Measurements from ENCODE around the gene QDPR. TPM values are rescaled to one million over a fixed set of nuclear protein-coding genes. Genes with fewer than 3 reads are reported as not detected.

The QDPR gene
- total RNA-seq, 1 experiment from 2014 or later: 15.2 TPM

DNA sequence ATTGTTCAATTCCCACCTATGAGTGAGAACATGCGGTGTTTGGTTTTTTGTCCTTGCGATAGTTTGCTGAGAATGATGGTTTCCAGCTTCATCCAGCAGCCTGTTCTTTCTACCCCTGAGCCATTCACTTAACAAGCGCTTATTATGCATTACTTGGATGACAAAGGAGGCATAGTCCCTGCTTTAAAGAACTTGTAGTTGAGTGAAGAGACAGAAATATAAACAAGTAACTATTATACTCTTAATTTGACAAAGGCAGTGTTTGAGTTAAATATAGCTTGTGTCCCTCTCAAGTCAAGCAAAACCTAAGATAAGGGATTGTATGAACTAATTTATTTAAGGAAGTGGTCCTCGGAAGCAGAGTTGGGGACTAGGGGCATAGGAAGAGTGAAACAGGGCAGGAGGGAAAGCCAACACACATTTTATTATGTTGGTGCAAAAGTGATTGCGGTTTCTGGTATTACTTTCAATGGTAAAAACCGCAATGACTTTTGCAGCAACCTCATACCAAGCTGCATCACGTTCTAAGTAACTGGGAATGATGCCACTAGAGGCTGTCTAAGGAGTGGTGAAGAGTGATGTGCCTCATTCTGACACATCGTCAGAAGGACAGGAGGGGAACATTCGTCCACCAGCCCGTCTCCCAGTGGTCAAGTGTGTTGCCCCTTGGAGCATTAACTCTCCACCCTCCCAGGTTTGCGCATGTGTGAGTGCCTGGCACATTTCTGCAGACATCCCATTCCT, 41.8 kb downstream of the QDPR start:
- no peak for DNase-seq (ENCODE audit: low read depth, low spot score)
- H3K4me3 ChIP-seq (ENCODE audit: low read depth in 2 of 2, low read length in 2 of 2): no peak overlapping the region
- BruUV-seq (replicated peaks): no TSS peak
- ChIA-PET POLR2A (interaction anchor here (0.7 kb wide), 1 partner anchor 1998 kb away, joined by 4 read pairs; no protein-coding TSS in a partner anchor), CTCF (no interaction called here)
- TF ChIP-seq SIN3A (IDR thresholded peaks at IDR 0.05; ENCODE audit: borderline replicate concordance, insufficient read depth, low read depth, low read length) (no peak), TCF7L2 (IDR thresholded peaks at IDR 0.05; ENCODE audit: low read depth, low read length) (no peak), POLR2AphosphoS5 (IDR thresholded peaks at IDR 0.05; ENCODE audit: low read depth, low read length) (no peak)
- TF ChIP-seq, protein P1, sequence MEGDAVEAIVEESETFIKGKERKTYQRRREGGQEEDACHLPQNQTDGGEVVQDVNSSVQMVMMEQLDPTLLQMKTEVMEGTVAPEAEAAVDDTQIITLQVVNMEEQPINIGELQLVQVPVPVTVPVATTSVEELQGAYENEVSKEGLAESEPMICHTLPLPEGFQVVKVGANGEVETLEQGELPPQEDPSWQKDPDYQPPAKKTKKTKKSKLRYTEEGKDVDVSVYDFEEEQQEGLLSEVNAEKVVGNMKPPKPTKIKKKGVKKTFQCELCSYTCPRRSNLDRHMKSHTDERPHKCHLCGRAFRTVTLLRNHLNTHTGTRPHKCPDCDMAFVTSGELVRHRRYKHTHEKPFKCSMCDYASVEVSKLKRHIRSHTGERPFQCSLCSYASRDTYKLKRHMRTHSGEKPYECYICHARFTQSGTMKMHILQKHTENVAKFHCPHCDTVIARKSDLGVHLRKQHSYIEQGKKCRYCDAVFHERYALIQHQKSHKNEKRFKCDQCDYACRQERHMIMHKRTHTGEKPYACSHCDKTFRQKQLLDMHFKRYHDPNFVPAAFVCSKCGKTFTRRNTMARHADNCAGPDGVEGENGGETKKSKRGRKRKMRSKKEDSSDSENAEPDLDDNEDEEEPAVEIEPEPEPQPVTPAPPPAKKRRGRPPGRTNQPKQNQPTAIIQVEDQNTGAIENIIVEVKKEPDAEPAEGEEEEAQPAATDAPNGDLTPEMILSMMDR (IDR thresholded peaks at IDR 0.05): no peak
- TF ChIP-seq, protein P2, sequence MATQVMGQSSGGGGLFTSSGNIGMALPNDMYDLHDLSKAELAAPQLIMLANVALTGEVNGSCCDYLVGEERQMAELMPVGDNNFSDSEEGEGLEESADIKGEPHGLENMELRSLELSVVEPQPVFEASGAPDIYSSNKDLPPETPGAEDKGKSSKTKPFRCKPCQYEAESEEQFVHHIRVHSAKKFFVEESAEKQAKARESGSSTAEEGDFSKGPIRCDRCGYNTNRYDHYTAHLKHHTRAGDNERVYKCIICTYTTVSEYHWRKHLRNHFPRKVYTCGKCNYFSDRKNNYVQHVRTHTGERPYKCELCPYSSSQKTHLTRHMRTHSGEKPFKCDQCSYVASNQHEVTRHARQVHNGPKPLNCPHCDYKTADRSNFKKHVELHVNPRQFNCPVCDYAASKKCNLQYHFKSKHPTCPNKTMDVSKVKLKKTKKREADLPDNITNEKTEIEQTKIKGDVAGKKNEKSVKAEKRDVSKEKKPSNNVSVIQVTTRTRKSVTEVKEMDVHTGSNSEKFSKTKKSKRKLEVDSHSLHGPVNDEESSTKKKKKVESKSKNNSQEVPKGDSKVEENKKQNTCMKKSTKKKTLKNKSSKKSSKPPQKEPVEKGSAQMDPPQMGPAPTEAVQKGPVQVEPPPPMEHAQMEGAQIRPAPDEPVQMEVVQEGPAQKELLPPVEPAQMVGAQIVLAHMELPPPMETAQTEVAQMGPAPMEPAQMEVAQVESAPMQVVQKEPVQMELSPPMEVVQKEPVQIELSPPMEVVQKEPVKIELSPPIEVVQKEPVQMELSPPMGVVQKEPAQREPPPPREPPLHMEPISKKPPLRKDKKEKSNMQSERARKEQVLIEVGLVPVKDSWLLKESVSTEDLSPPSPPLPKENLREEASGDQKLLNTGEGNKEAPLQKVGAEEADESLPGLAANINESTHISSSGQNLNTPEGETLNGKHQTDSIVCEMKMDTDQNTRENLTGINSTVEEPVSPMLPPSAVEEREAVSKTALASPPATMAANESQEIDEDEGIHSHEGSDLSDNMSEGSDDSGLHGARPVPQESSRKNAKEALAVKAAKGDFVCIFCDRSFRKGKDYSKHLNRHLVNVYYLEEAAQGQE (IDR thresholded peaks at IDR 0.05; ENCODE audit: insufficient read depth in 1 of 2, low read depth in 2 of 2, low read length in 1 of 2): no peak
- no peaks in the 10 kb centered on the region for H3K36me3 ChIP-seq (ENCODE audit: control insufficient read depth, insufficient read depth, low read length)
- no peaks in the 10 kb centered on the region for H3K4me1 ChIP-seq (ENCODE audit: control insufficient read depth, insufficient read depth, low read length)
- ATAC-seq: no peak
- no peak overlapping the region for H3K27ac ChIP-seq (ENCODE audit: low read length)
- no peaks in the 10 kb centered on the region for H3K27me3 ChIP-seq (ENCODE audit: control insufficient read depth, insufficient read depth, low read length)
- in situ Hi-C loops (cut with HindIII; ENCODE audit: low pct_unique_long_range_greater_than_20kb, low sequenced_read_pairs): no loop called here
- intact Hi-C loops (cut with micrococcal nuclease; ENCODE audit: unreplicated experiment): no loop called here
- no peaks in the 10 kb centered on the region for H3K9me3 ChIP-seq (ENCODE audit: control insufficient read depth, insufficient read depth, low read depth, low read length)

DNA sequence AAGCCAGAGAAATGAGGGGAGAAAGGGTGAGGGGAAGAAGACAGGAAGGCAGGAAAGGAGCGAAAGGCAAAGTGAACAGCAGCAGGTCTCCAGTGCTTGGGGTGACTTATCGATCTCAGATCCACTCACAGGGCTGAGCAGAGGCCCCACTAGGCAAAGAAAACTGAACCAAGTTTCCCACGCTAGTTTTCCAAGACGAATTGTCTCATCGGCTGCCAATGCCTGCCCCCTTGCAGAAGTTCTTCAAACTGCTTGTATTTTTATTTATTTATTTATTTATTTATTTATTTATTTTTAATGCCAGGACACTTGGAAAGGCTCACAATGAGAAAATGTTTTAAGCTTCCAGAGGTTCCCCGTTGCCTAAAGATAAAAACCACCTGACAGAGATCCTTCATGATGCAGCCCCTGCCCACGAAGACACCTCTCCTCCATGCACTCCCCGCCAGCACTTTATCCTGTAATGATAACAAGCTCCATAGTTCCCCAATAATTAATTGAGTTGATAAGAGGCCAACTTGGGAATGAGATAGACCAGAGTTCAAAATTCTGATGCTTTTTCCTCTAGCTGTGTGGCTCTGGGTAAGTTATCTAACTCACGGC, 43.2 kb downstream of the QDPR start:
- Histone ChIP-seq H3K36me3 (ENCODE audit: control insufficient read depth, insufficient read depth, low read length) (no peaks in the 10 kb centered on the region), H3K4me3 (ENCODE audit: low read depth in 2 of 2, low read length in 2 of 2) (no peak overlapping the region), H3K9me3 (ENCODE audit: control insufficient read depth, insufficient read depth, low read depth, low read length) (no peaks in the 10 kb centered on the region), H3K27ac (ENCODE audit: low read length) (no peak overlapping the region), H3K4me1 (ENCODE audit: control insufficient read depth, insufficient read depth, low read length) (no peaks in the 10 kb centered on the region), H3K27me3 (ENCODE audit: control insufficient read depth, insufficient read depth, low read length) (no peaks in the 10 kb centered on the region)
- ChIA-PET CTCF (no interaction called here), POLR2A (no interaction called here)
- DNase-seq (ENCODE audit: low read depth, low spot score): no peak
- in situ Hi-C loops (cut with HindIII; ENCODE audit: low pct_unique_long_range_greater_than_20kb, low sequenced_read_pairs) (no loop called here), intact Hi-C loops (cut with micrococcal nuclease; ENCODE audit: unreplicated experiment) (no loop called here)
- BruUV-seq (replicated peaks): no TSS peak
- ATAC-seq: no peak
- no peak for TF ChIP-seq SIN3A (IDR thresholded peaks at IDR 0.05; ENCODE audit: borderline replicate concordance, insufficient read depth, low read depth, low read length)
- TF ChIP-seq, protein P2 (IDR thresholded peaks at IDR 0.05; ENCODE audit: insufficient read depth in 1 of 2, low read depth in 2 of 2, low read length in 1 of 2): no peak
- TF ChIP-seq, protein P1 (IDR thresholded peaks at IDR 0.05): peak; percentile 62
- no peak for TF ChIP-seq TCF7L2 (IDR thresholded peaks at IDR 0.05; ENCODE audit: low read depth, low read length)
- TF ChIP-seq POLR2AphosphoS5 (IDR thresholded peaks at IDR 0.05; ENCODE audit: low read depth, low read length): no peak

Data from Panc1 (cell line).